ENCODE data around the gene VIPR2. TPM values are rescaled to one million over a fixed set of nuclear protein-coding genes. Genes with fewer than 3 reads are reported as not detected.

VIPR2 gene
- total RNA-seq, 1 donor from 2014 or later: 0.07 TPM

GRCh38 chr7:159099711-159100231 is 44.9 kb downstream of the VIPR2 start:
- no peaks in the 10 kb centered on the region for H3K36me3 Mint-ChIP-seq (ENCODE audit: low read depth)
- peak; percentile 87 for DNase-seq (ENCODE audit: low spot score)
- peaks cover 22% of the 10 kb centered on the region for H3K4me1 Mint-ChIP-seq (ENCODE audit: low read depth)
- TF ChIP-seq CTCF (IDR thresholded peaks at IDR 0.05): no peak
- H3K9me3 Mint-ChIP-seq (ENCODE audit: low read depth): no peaks in the 10 kb centered on the region
- peak overlapping the region; percentile 8 for H3K27ac Mint-ChIP-seq (ENCODE audit: unreplicated experiment)
- H3K4me3 Mint-ChIP-seq (ENCODE audit: unreplicated experiment): no peak overlapping the region
- peaks cover 8% of the 10 kb centered on the region for H3K27me3 Mint-ChIP-seq (ENCODE audit: low read depth)

GRCh38 chr7:159098811-159099655 is 45.6 kb downstream of the VIPR2 start:
- TF ChIP-seq CTCF (IDR thresholded peaks at IDR 0.05): no peak
- Mint-ChIP-seq H3K4me1 (ENCODE audit: low read depth) (peaks cover 22% of the 10 kb centered on the region), H3K27ac (ENCODE audit: unreplicated experiment) (peak overlapping the region; percentile 93), H3K36me3 (ENCODE audit: low read depth) (no peaks in the 10 kb centered on the region), H3K4me3 (ENCODE audit: unreplicated experiment) (no peak overlapping the region), H3K9me3 (ENCODE audit: low read depth) (no peaks in the 10 kb centered on the region), H3K27me3 (ENCODE audit: low read depth) (peaks cover 13% of the 10 kb centered on the region)
- DNase-seq (ENCODE audit: low spot score): peak; percentile 77

- Mint-ChIP-seq H3K9me3 (ENCODE audit: low read depth) (no peaks in the 10 kb centered on the region), H3K4me3 (ENCODE audit: unreplicated experiment) (no peak overlapping the region), H3K36me3 (ENCODE audit: low read depth) (no peaks in the 10 kb centered on the region), H3K27ac (ENCODE audit: unreplicated experiment) (peak overlapping the region; percentile 93), H3K4me1 (ENCODE audit: low read depth) (peaks cover 22% of the 10 kb centered on the region), H3K27me3 (ENCODE audit: low read depth) (peaks cover 13% of the 10 kb centered on the region)
- DNase-seq (ENCODE audit: low spot score): peak; percentile 61
- TF ChIP-seq CTCF (IDR thresholded peaks at IDR 0.05): no peak
Observed at GRCh38 chr7:159098424-159098786, 46.3 kb downstream of the VIPR2 start.

- DNase-seq (ENCODE audit: low spot score): peak; percentile 66
- no peak overlapping the region for H3K27ac Mint-ChIP-seq (ENCODE audit: unreplicated experiment)
- H3K4me3 Mint-ChIP-seq (ENCODE audit: unreplicated experiment): no peak overlapping the region
- no peaks in the 10 kb centered on the region for H3K9me3 Mint-ChIP-seq (ENCODE audit: low read depth)
- H3K27me3 Mint-ChIP-seq (ENCODE audit: low read depth): peaks cover 12% of the 10 kb centered on the region
- H3K36me3 Mint-ChIP-seq (ENCODE audit: low read depth): no peaks in the 10 kb centered on the region
- peaks cover 22% of the 10 kb centered on the region for H3K4me1 Mint-ChIP-seq (ENCODE audit: low read depth)
- no peak for TF ChIP-seq CTCF (IDR thresholded peaks at IDR 0.05)
Observed at GRCh38 chr7:159097661-159098423, 46.8 kb downstream of the VIPR2 start.

All from chondrocyte (in vitro differentiated cells).